ENCODE measurements around the gene TLCD3B.

DNA sequence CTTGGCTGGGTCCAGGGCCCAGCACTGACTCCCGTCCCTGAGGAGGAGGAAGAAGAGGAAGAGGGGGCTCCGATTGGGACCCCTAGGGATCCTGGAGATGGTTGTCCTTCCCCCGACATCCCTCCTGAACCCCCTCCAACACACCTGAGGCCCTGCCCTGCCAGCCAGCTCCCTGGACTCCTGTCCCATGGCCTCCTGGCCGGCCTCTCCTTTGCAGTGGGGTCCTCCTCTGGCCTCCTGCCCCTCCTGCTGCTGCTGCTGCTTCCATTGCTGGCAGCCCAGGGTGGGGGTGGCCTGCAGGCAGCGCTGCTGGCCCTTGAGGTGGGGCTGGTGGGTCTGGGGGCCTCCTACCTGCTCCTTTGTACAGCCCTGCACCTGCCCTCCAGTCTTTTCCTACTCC is 44.1 kb downstream of the TLCD3B start:
- no peak for TF ChIP-seq CTCF (IDR thresholded peaks at IDR 0.05)
- TF ChIP-seq POLR2A (IDR thresholded peaks at IDR 0.05), result no peak
- TF ChIP-seq EP300 (IDR thresholded peaks at IDR 0.05), result no peak
- no peak for TF ChIP-seq POLR2AphosphoS5 (IDR thresholded peaks at IDR 0.05)
